Measurements from ENCODE around the gene NFE2L2.

GRCh38 chr2:177183860-177184259 is 80.7 kb downstream of the NFE2L2 start:
- TF ChIP-seq EZH2 (IDR thresholded peaks at IDR 0.05; ENCODE audit: borderline replicate concordance, insufficient read depth, low read depth, low read length, poor library complexity, severe bottlenecking) (no peak), CTCF (IDR thresholded peaks at IDR 0.05) (no peak)
